NAMALWA (cell line): Measurements from ENCODE around the gene PALD1.
A peak's percentile ranks its signal among the peaks of the same experiment; 100 is the strongest.

Source experiments
- DNase-seq: peaks from one replicate; pipeline ENCODE4 v3.0.0-alpha.2; 2015; ENCODE audit warnings: low spot score

Gene PALD1

GRCh38 chr10:70478191-70479164, at the start of gene PALD1:
Gene PALD1, plus strand, starts transcription at chr10:70478767. Its CDS starts 47,185 bp downstream, at chr10:70525952.
- DNase-seq, result peak; percentile 35

GRCh38 chr10:70430493-70431445, 47.8 kb upstream of the PALD1 start:
- no peak for DNase-seq

GRCh38 chr10:70432101-70432500, 46.5 kb upstream of the PALD1 start:
- no peak for DNase-seq

- no peak for DNase-seq
These were observed 45.9 kb upstream of the PALD1 start for GRCh38 chr10:70432561-70433263.

- DNase-seq, result no peak
These were observed 44.8 kb upstream of the PALD1 start for GRCh38 chr10:70433581-70434280.

- no peak for DNase-seq
These were observed 43.1 kb upstream of the PALD1 start for GRCh38 chr10:70435241-70436085.

- DNase-seq, result no peak
These were observed 40.8 kb upstream of the PALD1 start for GRCh38 chr10:70437721-70438120.

GRCh38 chr10:70440296-70441160, 38.0 kb upstream of the PALD1 start:
- no peak for DNase-seq

- DNase-seq, result no peak
These were observed 37.2 kb upstream of the PALD1 start, which contains the start of gene NODAL for GRCh38 chr10:70441161-70441894. Gene NODAL, minus strand, starts transcription at chr10:70441681. Its CDS starts 14 bp downstream, at chr10:70441667.

GRCh38 chr10:70441895-70442309, 36.7 kb upstream of the PALD1 start:
- DNase-seq, result no peak

- no peak for DNase-seq
These were observed 36.1 kb upstream of the PALD1 start for GRCh38 chr10:70442332-70442988.

- DNase-seq, result no peak
These were observed 33.8 kb upstream of the PALD1 start for GRCh38 chr10:70444744-70445143.

- DNase-seq, result no peak
These were observed 32.6 kb upstream of the PALD1 start for GRCh38 chr10:70445718-70446657.

GRCh38 chr10:70448236-70448635, 30.3 kb upstream of the PALD1 start:
- DNase-seq, result no peak

- DNase-seq, result no peak
These were observed 23.3 kb upstream of the PALD1 start for GRCh38 chr10:70455213-70455630.

GRCh38 chr10:70456164-70456563, 22.4 kb upstream of the PALD1 start:
- no peak for DNase-seq
